ENCODE results near the gene ZSWIM4. TPM values are rescaled to one million over a fixed set of nuclear protein-coding genes. Genes with fewer than 3 reads are reported as not detected.

The ZSWIM4 gene
- total and polyA plus RNA-seq, 9 donors, result 1.2 to 7.9 (median 4.3) TPM

DNA sequence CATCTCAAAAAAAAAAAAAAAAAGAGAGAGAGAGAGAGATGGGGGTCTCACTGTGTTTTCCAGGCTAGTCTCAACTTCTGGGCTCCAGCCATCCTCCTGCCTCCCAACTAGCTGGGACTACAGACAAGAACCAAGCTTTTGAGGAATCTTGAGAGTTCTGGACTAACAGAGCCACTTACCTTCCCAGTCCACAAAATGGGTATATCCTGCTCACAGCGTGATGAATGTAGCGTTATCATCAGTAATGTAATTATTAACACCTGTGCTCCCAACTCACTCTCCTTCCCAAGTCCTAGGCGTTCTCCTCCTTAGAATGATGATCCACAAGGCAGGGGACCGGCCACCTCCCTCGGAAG lies 77.1 kb downstream of the ZSWIM4 start:
- intact Hi-C loops (cut with DNase I), result loop anchor here in 2 of 4 donors (5.0 to 10.0 kb wide), 2 partner anchors 275 to 278 kb away; no protein-coding TSS in a partner anchor
- H3K27ac ChIP-seq, result no peak overlapping the region
- H3K36me3 ChIP-seq, result no peaks in the 10 kb centered on the region
- peaks cover 1% of the 10 kb centered on the region for H3K4me1 ChIP-seq (ENCODE audit: insufficient read depth)
- DNase-seq, result no peak
- H3K4me3 ChIP-seq, result no peak overlapping the region
- H3K9me3 ChIP-seq, result no peaks in the 10 kb centered on the region
- H3K27me3 ChIP-seq, result no peaks in the 10 kb centered on the region
- no peak for TF ChIP-seq POLR2A (IDR thresholded peaks at IDR 0.05)
- TF ChIP-seq, protein P1, sequence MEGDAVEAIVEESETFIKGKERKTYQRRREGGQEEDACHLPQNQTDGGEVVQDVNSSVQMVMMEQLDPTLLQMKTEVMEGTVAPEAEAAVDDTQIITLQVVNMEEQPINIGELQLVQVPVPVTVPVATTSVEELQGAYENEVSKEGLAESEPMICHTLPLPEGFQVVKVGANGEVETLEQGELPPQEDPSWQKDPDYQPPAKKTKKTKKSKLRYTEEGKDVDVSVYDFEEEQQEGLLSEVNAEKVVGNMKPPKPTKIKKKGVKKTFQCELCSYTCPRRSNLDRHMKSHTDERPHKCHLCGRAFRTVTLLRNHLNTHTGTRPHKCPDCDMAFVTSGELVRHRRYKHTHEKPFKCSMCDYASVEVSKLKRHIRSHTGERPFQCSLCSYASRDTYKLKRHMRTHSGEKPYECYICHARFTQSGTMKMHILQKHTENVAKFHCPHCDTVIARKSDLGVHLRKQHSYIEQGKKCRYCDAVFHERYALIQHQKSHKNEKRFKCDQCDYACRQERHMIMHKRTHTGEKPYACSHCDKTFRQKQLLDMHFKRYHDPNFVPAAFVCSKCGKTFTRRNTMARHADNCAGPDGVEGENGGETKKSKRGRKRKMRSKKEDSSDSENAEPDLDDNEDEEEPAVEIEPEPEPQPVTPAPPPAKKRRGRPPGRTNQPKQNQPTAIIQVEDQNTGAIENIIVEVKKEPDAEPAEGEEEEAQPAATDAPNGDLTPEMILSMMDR (IDR thresholded peaks at IDR 0.05), result no peak
- no peak for TF ChIP-seq EP300 (IDR thresholded peaks at IDR 0.05)
- 36 to 60% (median 53%) methylated on average over 5 of the region's 5 CpGs for WGBS, 3 donors

DNA sequence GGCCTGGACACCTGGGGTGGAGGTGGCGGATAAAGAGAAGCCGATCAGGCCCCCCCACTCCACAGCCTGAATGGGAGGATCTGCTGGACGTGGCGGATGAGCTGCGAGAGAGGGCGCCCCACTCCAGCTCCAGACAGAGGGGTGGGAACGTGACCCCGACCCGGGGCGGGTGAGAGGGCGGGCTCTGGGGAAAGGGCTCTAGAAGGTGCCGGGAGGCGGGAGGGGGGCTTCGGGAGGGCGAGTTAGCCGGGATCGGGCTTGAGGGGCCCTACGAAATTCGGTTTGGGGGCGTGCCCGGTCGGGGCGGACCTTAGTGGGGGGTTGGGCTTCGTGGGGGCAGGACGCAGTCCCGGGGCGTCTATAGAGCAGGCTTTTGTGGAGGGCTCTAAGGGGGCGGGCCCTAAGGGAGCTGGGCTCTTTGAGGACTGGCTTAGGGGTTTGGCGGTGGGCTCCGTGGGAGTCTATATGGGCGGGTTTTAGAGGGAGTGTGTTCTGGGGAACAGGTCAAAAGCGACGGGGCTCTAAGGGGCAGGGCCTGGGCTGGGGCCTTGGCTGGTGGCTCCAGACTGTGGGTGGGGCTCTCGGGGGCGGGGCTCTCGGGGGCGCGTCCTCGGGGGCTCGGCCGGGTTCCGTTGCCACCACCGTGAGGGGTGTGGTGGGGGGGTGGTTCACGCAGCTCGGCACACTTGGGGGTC lies 77.6 kb downstream of the ZSWIM4 start:
- TF ChIP-seq, protein P1 (IDR thresholded peaks at IDR 0.05), result no peak
- TF ChIP-seq EP300 (IDR thresholded peaks at IDR 0.05) (no peak), POLR2A (IDR thresholded peaks at IDR 0.05) (no peak)
- no peak overlapping the region for H3K27ac ChIP-seq
- H3K9me3 ChIP-seq, result no peaks in the 10 kb centered on the region
- peaks cover 1% of the 10 kb centered on the region for H3K4me1 ChIP-seq (ENCODE audit: insufficient read depth)
- DNase-seq, result peak in 2 of 5 donors; percentile 45 to 46
- 2 to 5% (median 3%) methylated on average over 40 to 45 of the region's 45 CpGs for WGBS, 3 donors
- intact Hi-C loops (cut with DNase I), result loop anchor here in 2 of 4 donors (5.0 to 10.0 kb wide), 2 partner anchors 276 to 278 kb away; no protein-coding TSS in a partner anchor
- peak overlapping the region; percentile 12 for H3K4me3 ChIP-seq
- H3K27me3 ChIP-seq, result no peaks in the 10 kb centered on the region
- no peaks in the 10 kb centered on the region for H3K36me3 ChIP-seq

DNA sequence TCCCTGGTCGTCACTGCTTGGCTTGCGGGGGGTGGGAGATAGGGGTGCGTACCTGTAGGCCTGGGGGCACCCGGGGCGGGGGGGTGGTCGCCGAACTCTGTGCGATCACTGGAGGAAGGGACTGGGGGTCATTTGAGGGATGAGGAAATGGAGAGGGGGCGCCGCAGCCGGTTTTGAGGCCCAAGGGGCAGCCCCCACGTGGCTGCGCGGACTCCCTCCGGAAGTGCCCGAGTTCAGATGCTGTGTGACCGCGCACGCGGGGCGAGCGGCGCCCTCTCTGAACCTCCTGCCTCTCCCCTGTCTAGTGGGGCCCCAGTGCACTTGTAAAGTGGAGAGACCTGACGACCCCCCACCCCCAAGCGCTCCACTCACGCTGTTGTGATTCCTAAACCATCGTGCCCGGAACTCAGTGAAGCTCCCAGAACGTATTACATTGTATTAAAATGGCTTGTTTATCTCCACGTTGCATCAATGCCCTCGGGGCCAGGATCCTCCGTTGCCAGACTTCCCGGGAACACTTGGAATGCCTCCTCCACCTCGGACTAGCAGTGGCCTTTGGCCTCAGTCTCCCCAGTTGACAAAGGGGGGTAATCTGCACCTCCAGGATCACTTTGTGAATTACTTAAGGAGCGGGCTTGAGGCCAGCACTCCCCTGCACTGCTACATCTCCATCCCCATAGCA lies 78.7 kb downstream of the ZSWIM4 start:
- no peaks in the 10 kb centered on the region for H3K27me3 ChIP-seq
- no peak overlapping the region for H3K4me3 ChIP-seq
- no peaks in the 10 kb centered on the region for H3K36me3 ChIP-seq
- H3K27ac ChIP-seq, result no peak overlapping the region
- H3K4me1 ChIP-seq (ENCODE audit: insufficient read depth), result peaks cover 1% of the 10 kb centered on the region
- H3K9me3 ChIP-seq, result no peaks in the 10 kb centered on the region
- DNase-seq, result no peak
- WGBS, 3 donors, result 45 to 61% (median 47%) methylated on average over 35 of the region's 35 CpGs
- intact Hi-C loops (cut with DNase I), result loop anchor here in 2 of 4 donors (5.0 to 10.0 kb wide), 2 partner anchors 277 to 279 kb away; no protein-coding TSS in a partner anchor
- TF ChIP-seq, protein P1 (IDR thresholded peaks at IDR 0.05), result no peak
- no peak for TF ChIP-seq POLR2A (IDR thresholded peaks at IDR 0.05)
- TF ChIP-seq EP300 (IDR thresholded peaks at IDR 0.05), result no peak

DNA sequence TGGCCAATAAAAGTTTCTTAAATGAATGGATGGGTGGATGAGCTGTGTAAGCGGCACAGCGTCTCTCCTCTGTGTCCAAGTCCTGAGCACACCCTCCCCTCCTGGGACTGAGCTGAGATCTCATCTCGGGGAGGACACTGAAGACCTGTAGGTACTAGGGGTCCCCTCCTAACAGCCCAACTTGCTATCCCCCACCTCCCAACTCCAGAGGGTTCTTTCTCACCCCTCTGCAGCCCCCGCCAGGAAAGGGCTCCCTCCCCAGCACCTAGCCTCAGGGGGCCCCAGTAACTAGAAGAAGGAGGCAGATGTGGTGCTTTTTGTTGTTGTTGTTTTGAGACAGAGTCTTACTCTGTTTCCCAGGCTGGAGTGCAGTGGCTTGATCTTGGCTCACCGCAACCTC lies 80.6 kb downstream of the ZSWIM4 start:
- intact Hi-C loops (cut with DNase I), result loop anchor here in 1 of 4 donors (10.0 kb wide), 1 partner anchor 281 kb away; no protein-coding TSS in a partner anchor
- 95 to 98% (median 97%) methylated on average over 5 of the region's 5 CpGs for WGBS, 3 donors
- DNase-seq, result no peak

More for the DNA sequence above, 80.6 kb downstream of the ZSWIM4 start:
- Histone ChIP-seq H3K9me3 (no peaks in the 10 kb centered on the region), H3K36me3 (no peaks in the 10 kb centered on the region), H3K4me1 (ENCODE audit: insufficient read depth) (peaks cover 5% of the 10 kb centered on the region), H3K27ac (no peak overlapping the region), H3K27me3 (no peaks in the 10 kb centered on the region), H3K4me3 (no peak overlapping the region)
- TF ChIP-seq EP300 (IDR thresholded peaks at IDR 0.05), result no peak
- no peak for TF ChIP-seq POLR2A (IDR thresholded peaks at IDR 0.05)
- TF ChIP-seq, protein P1 (IDR thresholded peaks at IDR 0.05), result no peak

Measured in ovary (tissue), 9 donors.